ENCODE results near the gene CAMSAP1. TPM values are rescaled to one million over a fixed set of nuclear protein-coding genes. Genes with fewer than 3 reads are reported as not detected.
A peak's percentile ranks its signal among the peaks of the same experiment; 100 is the strongest.
"Not testable (repeated sequence)": the region's sequence is repeated elsewhere in the genome, so short reads cannot be mapped to it uniquely, and the experiment has no call there.

CAMSAP1 gene
- total RNA-seq, 1 donor from 2014 or later, result 20.0 TPM

- Histone ChIP-seq H3K27me3 (ENCODE audit: low read depth) (no peaks in the 10 kb centered on the region), H3K36me3 (peaks cover 79% of the 10 kb centered on the region), H3K4me1 (peaks cover 39% of the 10 kb centered on the region), H3K4me3 (no peak overlapping the region), H3K9me3 (replicated peaks) (no peaks in the 10 kb centered on the region), H3K27ac (replicated peaks) (no peak overlapping the region)
- DNase-seq, result no peak
- intact Hi-C loops (cut with micrococcal nuclease), result no loop called here
- TF ChIP-seq, protein P1, sequence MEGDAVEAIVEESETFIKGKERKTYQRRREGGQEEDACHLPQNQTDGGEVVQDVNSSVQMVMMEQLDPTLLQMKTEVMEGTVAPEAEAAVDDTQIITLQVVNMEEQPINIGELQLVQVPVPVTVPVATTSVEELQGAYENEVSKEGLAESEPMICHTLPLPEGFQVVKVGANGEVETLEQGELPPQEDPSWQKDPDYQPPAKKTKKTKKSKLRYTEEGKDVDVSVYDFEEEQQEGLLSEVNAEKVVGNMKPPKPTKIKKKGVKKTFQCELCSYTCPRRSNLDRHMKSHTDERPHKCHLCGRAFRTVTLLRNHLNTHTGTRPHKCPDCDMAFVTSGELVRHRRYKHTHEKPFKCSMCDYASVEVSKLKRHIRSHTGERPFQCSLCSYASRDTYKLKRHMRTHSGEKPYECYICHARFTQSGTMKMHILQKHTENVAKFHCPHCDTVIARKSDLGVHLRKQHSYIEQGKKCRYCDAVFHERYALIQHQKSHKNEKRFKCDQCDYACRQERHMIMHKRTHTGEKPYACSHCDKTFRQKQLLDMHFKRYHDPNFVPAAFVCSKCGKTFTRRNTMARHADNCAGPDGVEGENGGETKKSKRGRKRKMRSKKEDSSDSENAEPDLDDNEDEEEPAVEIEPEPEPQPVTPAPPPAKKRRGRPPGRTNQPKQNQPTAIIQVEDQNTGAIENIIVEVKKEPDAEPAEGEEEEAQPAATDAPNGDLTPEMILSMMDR (IDR thresholded peaks at IDR 0.05; ENCODE audit: borderline replicate concordance), result no peak
These were observed 44.7 kb upstream of the CAMSAP1 start for GRCh38 chr9:135951889-135952663.

DNA sequence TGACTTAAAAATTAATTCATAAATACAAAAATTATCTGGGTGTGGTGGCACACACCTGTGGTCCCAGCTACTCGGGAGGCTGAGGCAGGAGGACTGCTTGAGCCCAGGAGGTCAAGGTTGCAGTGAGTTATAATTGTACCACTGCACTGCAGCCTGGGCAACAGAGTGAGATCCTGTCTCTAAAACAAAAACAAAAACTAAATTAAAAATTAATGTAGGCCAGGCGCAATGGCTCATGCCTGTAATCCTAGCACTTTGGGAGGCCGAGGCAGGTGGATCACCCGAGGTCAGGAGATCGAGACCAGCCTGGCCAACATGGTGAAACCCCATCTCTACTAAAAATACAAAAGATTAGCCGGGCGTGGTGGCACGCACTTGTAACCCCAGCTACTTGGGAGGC lies 44.0 kb upstream of the CAMSAP1 start:
- H3K4me3 ChIP-seq; DNase-seq; H3K9me3 ChIP-seq (replicated peaks); H3K27ac ChIP-seq (replicated peaks); H3K27me3 ChIP-seq (ENCODE audit: low read depth); intact Hi-C loops (cut with micrococcal nuclease): not testable (repeated sequence)
- H3K4me1 ChIP-seq, result peaks cover 31% of the 10 kb centered on the region
- peaks cover 87% of the 10 kb centered on the region for H3K36me3 ChIP-seq

DNA sequence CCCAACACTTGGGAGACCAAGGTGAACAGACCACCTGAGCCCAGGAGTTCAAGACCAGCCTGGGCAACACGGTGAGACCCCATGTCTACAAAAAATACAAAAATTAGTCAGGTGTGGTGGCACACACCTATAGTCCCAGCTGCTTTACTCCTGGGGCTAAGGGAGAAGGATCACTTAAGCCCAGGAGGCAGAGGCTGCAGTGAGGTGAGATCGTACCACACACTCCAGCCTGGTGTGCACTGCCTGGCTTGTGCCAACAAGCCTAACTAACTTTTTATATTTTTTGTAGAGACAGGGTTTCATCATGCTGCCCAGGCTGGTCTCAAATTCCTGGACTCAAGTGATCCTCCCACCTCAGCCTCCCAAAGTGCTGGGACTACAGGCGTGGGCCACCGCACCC lies 43.5 kb upstream of the CAMSAP1 start:
- H3K4me3 ChIP-seq; H3K27me3 ChIP-seq (ENCODE audit: low read depth); DNase-seq; H3K27ac ChIP-seq (replicated peaks); H3K9me3 ChIP-seq (replicated peaks); intact Hi-C loops (cut with micrococcal nuclease): not testable (repeated sequence)
- Histone ChIP-seq H3K36me3 (peaks cover 91% of the 10 kb centered on the region), H3K4me1 (peaks cover 31% of the 10 kb centered on the region)

- Histone ChIP-seq H3K9me3 (replicated peaks) (no peaks in the 10 kb centered on the region), H3K36me3 (peaks cover 98% of the 10 kb centered on the region), H3K4me1 (peaks cover 24% of the 10 kb centered on the region), H3K4me3 (no peak overlapping the region), H3K27me3 (ENCODE audit: low read depth) (no peaks in the 10 kb centered on the region), H3K27ac (replicated peaks) (peak overlapping the region; percentile 33)
- intact Hi-C loops (cut with micrococcal nuclease), result no loop called here
- TF ChIP-seq, protein P1 (IDR thresholded peaks at IDR 0.05; ENCODE audit: borderline replicate concordance), result no peak
- DNase-seq, result no peak
These were observed 42.9 kb upstream of the CAMSAP1 start for GRCh38 chr9:135950135-135950682.

DNA sequence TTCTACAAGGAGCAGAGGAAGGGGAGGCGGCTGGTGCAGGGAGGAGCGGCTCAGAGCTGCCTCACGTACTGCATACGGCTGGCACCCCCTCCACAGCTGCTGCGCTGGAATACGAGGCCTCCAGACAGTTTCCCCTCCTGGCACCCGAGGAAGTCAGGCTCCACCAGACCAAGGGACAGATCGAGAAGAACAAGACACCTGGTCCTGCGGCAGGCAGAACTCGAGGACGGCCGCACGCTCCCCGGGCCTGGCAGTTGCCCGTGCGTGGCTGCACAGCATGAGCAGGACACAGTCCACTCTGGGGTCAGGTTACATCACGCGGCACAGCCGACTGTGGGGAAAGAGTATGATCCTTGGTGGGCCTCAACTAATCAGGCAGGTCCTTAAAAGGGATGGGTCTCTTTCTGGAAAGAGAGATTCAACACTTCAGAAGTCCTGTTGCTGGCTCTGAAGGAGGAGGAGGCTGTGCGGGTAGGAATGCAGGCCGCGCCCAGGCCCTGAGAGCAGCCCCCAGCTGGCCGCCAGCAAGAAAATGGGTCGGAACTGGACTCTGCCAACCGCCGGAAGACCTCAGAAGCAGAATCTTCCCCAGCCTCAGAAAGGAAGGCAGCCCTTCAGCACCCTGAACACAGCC lies 42.3 kb upstream of the CAMSAP1 start:
- Histone ChIP-seq H3K27me3 (ENCODE audit: low read depth) (no peaks in the 10 kb centered on the region), H3K4me1 (peaks cover 19% of the 10 kb centered on the region), H3K27ac (replicated peaks) (peak overlapping the region; percentile 33), H3K36me3 (peaks cover 98% of the 10 kb centered on the region), H3K4me3 (no peak overlapping the region), H3K9me3 (replicated peaks) (no peaks in the 10 kb centered on the region)
- intact Hi-C loops (cut with micrococcal nuclease), result no loop called here
- TF ChIP-seq, protein P1 (IDR thresholded peaks at IDR 0.05; ENCODE audit: borderline replicate concordance), result no peak
- DNase-seq, result no peak

DNA sequence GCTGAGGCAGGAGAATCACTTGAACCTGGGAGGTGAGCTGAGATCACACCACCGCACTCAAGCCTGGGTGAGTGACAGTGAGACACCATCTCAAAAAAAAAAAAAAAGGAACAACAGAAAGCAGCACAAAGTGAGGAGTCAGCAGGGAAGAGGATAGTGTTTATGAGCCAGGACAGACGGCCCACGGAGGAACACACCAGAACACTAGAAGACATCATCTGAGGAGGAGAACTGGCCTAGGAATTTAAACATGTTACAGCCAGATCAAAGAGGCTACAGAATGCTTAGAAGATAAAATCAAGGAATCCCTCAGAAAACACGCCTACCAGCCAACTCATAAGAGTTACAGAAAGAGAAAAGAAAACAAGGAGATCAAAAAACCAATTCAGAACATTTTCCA lies 41.6 kb upstream of the CAMSAP1 start:
- Histone ChIP-seq H3K9me3 (replicated peaks) (no peaks in the 10 kb centered on the region), H3K4me3 (no peak overlapping the region), H3K27ac (replicated peaks) (no peak overlapping the region), H3K27me3 (ENCODE audit: low read depth) (no peaks in the 10 kb centered on the region), H3K36me3 (peaks cover 98% of the 10 kb centered on the region), H3K4me1 (peaks cover 19% of the 10 kb centered on the region)
- intact Hi-C loops (cut with micrococcal nuclease), result no loop called here
- DNase-seq, result no peak
- TF ChIP-seq, protein P1 (IDR thresholded peaks at IDR 0.05; ENCODE audit: borderline replicate concordance), result no peak
